Kidney (tissue), 14 donors: Measurements from ENCODE around the gene EXOC2. TPM values are rescaled to one million over a fixed set of nuclear protein-coding genes. Genes with fewer than 3 reads are reported as not detected.

Source experiments
- DNase-seq, 5 donors: peaks; one replicate each; pipeline ENCODE4 v3.0.0-alpha.2; 2013 to 2020
- FAIRE-seq: peaks from 2 replicates; lab custom pipeline; 2012; peaks lifted over from hg19 to GRCh38; lab: Jason Lieb, UNC
- H3K27ac ChIP-seq, 2 donors: one replicate each; pipeline ENCODE4 v1.7.0; 2013; ENCODE audit warnings: low read depth in 2 of 2, low read length in 2 of 2, inconsistent platforms in 1 of 2
- H3K27me3 ChIP-seq: one replicate; pipeline ENCODE4 v1.7.1; 2013; ENCODE audit warnings: low read length, inconsistent platforms; ENCODE audit not compliant: control insufficient read depth, insufficient read depth
- H3K36me3 ChIP-seq, 3 donors: one replicate each; pipeline versions ENCODE4 v1.7.0 to v1.7.1; 2013; ENCODE audit warnings: low read length in 3 of 3, control low read depth in 1 of 3, inconsistent platforms in 1 of 3; ENCODE audit not compliant: insufficient read depth in 3 of 3, control insufficient read depth in 2 of 3
- H3K4me1 ChIP-seq, 3 donors: one replicate each; pipeline versions ENCODE4 v1.7.0 to v1.7.1; 2013; ENCODE audit warnings: low read length in 3 of 3, inconsistent platforms in 1 of 3, low read depth in 1 of 3; ENCODE audit not compliant: control insufficient read depth in 2 of 3, insufficient read depth in 2 of 3
- H3K4me3 ChIP-seq, 3 donors: one replicate each; pipeline versions ENCODE4 v1.7.0 to v1.8.1; 2013; ENCODE audit warnings: low read length in 3 of 3, control low read depth in 1 of 3, inconsistent platforms in 1 of 3
- H3K9ac ChIP-seq, 3 donors: one replicate each; pipeline versions ENCODE4 v1.7.0 to v1.7.1; 2013; ENCODE audit warnings: low read length in 3 of 3, control low read depth in 1 of 3, inconsistent platforms in 1 of 3
- H3K9me3 ChIP-seq, 3 donors: one replicate each; pipeline versions ENCODE4 v1.7.0 to v1.7.1; 2013; ENCODE audit warnings: low read length in 3 of 3, control low read depth in 1 of 3, inconsistent platforms in 1 of 3; ENCODE audit not compliant: control insufficient read depth in 2 of 3, insufficient read depth in 1 of 3
- intact Hi-C: fragments of 100-400 bp; cut with DNase I; formaldehyde crosslinking; loops from one replicate; pipeline ENCODE4 v1.11.1; 2022
- polyA plus RNA-seq: library from polyadenylated mRNA; stranded (reverse); fragments of 350-450 nt; fragmentation: Illumina TruSeq; extraction: RNeasy Lipid Tissue Mini Kit (QIAGEN cat#74804); gene quantifications from one replicate; pipeline ENCODE4 v1.2.3, GENCODE V29; 2014; ENCODE audit warnings: low read depth, low replicate concordance; ENCODE audit not compliant: insufficient read depth
- total RNA-seq: library from RNA; stranded (reverse); fragmentation: NEBNext Ultra II Directional; extraction: Animal tissue kit (Norgen Biotek cat#: 25700); gene quantifications from one replicate; pipeline ENCODE4 v1.2.1, GENCODE V29; 2021
- TF ChIP-seq, protein P1 (sequence below): IDR thresholded peaks from 3 replicates; pipeline ENCODE4 v1.5.1; 2012; ENCODE audit warnings: mild to moderate bottlenecking, moderate library complexity, borderline replicate concordance; ENCODE audit not compliant: insufficient read depth; ENCODE audit errors: extremely low read depth
- donor health status: control.
- donor health status: control.
- donor health status: control.
- donor health status: control.
- donor health status: control.
- donor health status: DM: yes; HTN: yes; CAD: no.
- donor health status: Normal renal cell carcinoma (clear cell type).

EXOC2 gene
- total and polyA plus RNA-seq, 2 donors from 2014 or later = 8.6 to 21.7 TPM

DNA sequence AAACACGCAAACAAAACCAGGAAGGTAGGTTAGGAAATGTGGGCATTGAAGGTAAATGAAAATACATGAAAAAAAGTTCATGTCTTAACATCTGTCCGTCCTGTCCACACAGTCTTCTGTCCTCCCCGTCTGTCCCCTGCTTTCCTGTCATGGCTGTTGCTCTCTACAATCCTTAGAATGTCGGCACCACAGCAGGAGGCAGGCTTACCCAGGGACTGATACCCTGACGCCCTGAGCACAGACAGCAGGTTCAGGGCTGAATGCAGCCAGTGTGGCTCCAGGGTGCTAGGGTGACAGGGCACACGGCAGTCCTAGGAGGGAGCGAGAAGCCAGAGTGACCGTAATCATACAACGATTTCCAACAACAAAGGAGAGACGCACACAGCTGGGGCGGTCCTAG, 177.7 kb downstream of the EXOC2 start:
- intact Hi-C loops = no loop called here
- no peaks in the 10 kb centered on the region for H3K27me3 ChIP-seq
- no peak for FAIRE-seq

DNA sequence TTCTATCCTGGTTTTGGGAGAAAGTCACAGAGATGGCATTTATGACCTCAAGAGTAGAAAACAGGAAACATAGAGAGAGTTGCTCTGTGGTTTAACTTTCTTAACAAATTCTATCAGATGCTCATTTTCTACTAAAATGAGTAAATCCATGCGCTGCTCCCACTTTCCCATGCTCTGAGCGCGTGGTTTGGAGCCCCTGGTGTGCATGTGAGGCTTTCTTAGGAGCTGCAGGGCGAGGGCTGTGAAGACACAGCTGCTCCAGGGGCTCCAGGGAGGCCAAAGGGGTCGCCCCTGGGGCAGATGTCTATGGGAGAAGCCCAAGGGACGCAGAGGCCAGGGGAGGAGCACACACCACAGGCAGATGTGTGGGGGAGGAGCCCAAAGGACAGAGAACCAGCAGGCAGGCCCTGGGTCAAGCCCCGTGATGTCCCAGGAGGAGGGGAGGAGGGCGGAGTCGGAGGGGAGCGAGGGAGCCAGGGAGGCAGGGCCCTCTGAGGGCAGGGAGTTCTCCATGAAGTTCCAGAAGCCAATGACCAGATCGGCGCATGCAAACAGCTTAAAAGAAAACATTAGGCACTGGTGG, 178.5 kb downstream of the EXOC2 start:
- no peak overlapping the region for H3K27ac ChIP-seq
- TF ChIP-seq, protein P1, sequence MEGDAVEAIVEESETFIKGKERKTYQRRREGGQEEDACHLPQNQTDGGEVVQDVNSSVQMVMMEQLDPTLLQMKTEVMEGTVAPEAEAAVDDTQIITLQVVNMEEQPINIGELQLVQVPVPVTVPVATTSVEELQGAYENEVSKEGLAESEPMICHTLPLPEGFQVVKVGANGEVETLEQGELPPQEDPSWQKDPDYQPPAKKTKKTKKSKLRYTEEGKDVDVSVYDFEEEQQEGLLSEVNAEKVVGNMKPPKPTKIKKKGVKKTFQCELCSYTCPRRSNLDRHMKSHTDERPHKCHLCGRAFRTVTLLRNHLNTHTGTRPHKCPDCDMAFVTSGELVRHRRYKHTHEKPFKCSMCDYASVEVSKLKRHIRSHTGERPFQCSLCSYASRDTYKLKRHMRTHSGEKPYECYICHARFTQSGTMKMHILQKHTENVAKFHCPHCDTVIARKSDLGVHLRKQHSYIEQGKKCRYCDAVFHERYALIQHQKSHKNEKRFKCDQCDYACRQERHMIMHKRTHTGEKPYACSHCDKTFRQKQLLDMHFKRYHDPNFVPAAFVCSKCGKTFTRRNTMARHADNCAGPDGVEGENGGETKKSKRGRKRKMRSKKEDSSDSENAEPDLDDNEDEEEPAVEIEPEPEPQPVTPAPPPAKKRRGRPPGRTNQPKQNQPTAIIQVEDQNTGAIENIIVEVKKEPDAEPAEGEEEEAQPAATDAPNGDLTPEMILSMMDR = no peak
- intact Hi-C loops = no loop called here
- no peaks in the 10 kb centered on the region for H3K36me3 ChIP-seq
- no peaks in the 10 kb centered on the region for H3K4me1 ChIP-seq
- no peaks in the 10 kb centered on the region for H3K27me3 ChIP-seq
- no peak for FAIRE-seq
- DNase-seq = no peak
- H3K9me3 ChIP-seq = no peaks in the 10 kb centered on the region
- no peak overlapping the region for H3K4me3 ChIP-seq
- no peak overlapping the region for H3K9ac ChIP-seq

More for the DNA sequence above, 177.7 kb downstream of the EXOC2 start:
- no peak overlapping the region for H3K4me3 ChIP-seq
- TF ChIP-seq, protein P1 = no peak
- no peak overlapping the region for H3K9ac ChIP-seq
- no peak for DNase-seq
- no peaks in the 10 kb centered on the region for H3K9me3 ChIP-seq
- no peaks in the 10 kb centered on the region for H3K36me3 ChIP-seq
- no peaks in the 10 kb centered on the region for H3K4me1 ChIP-seq
- H3K27ac ChIP-seq = no peak overlapping the region

DNA sequence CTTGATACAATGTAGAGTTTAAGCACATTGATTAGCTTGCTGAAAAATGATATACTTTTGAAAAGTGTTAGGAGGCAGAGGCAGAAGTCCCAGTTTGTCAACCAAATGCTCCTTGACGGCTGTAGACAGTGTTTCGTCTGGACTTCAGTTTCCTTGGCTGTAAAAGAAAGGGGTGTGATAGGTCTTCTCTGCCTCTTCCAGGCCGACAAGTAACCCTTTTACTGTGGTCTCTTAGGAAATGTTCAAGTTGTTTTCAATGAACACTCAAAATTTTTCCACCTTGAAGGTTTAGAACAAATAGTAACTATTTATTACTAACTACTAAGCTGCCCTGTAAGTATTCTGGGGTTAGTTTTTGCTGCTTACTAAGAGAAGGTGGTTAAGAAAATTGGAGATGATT, 179.0 kb downstream of the EXOC2 start:
- no peaks in the 10 kb centered on the region for H3K36me3 ChIP-seq
- H3K27me3 ChIP-seq = no peaks in the 10 kb centered on the region
- DNase-seq (no peak), FAIRE-seq (no peak)
- intact Hi-C loops = no loop called here
- H3K4me1 ChIP-seq = no peaks in the 10 kb centered on the region
- no peak overlapping the region for H3K9ac ChIP-seq
- no peak overlapping the region for H3K27ac ChIP-seq
- no peaks in the 10 kb centered on the region for H3K9me3 ChIP-seq
- H3K4me3 ChIP-seq = no peak overlapping the region
- TF ChIP-seq, protein P1 = no peak

DNA sequence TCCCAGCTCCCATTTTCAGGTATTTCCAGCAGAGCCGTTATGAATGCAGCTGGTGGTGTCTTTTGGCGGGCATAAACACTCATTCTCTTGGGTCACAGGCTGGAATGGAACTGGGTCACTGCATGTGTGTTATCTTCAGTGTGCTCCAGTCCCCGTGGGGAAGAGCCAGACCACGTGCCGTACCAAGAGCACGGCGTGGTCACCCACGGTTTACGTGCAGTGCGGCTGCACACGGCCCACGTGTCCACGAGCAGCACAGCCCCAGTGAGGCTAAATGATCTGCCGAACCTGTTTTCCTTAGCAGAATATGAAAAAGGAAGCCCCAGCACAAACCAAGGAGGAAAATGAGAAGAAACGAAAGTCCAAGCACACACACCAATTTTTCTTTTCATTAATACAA, 179.9 kb downstream of the EXOC2 start:
- no peaks in the 10 kb centered on the region for H3K9me3 ChIP-seq
- H3K36me3 ChIP-seq = no peaks in the 10 kb centered on the region
- TF ChIP-seq, protein P1 = no peak
- no peak for DNase-seq
- H3K4me3 ChIP-seq = no peak overlapping the region
- no peaks in the 10 kb centered on the region for H3K27me3 ChIP-seq
- no peak for FAIRE-seq
- no peaks in the 10 kb centered on the region for H3K4me1 ChIP-seq
- H3K9ac ChIP-seq = no peak overlapping the region
- no peak overlapping the region for H3K27ac ChIP-seq
- intact Hi-C loops = no loop called here
